Left renal cortex interstitium (tissue), 4 donors: ENCODE data around the gene GLT8D1. TPM values are rescaled to one million over a fixed set of nuclear protein-coding genes. Genes with fewer than 3 reads are reported as not detected.

ENCODE experiments used
- DNase-seq, 4 donors: peaks; one replicate each; pipeline ENCODE4 v3.0.0-alpha.2; 2013; ENCODE audit warnings: low read depth in 4 of 4, low spot score in 2 of 4, missing footprints in 1 of 4
- polyA plus RNA-seq, 4 donors: library from polyadenylated mRNA; unstranded; fragments of 120-200 nt; gene quantifications; one replicate each; pipeline ENCODE4 v1.2.1, GENCODE V29; 2013; ENCODE audit not compliant: insufficient read length in 4 of 4

GLT8D1 gene
- polyA plus RNA-seq, 4 donors: 113 to 142 (median 125) TPM

- peak in 1 of 4 donors; percentile 10 for DNase-seq
Observed at GRCh38 chr3:52714335-52715302, 9.0 kb upstream of the GLT8D1 start.

GRCh38 chr3:52712291-52713212 is 7.0 kb upstream of the GLT8D1 start:
- DNase-seq: no peak

- DNase-seq: no peak
Observed at GRCh38 chr3:52710512-52710911, 4.9 kb upstream of the GLT8D1 start.

- DNase-seq: no peak
Observed at GRCh38 chr3:52707585-52707984, 2.0 kb upstream of the GLT8D1 start.

- no peak for DNase-seq
Observed at GRCh38 chr3:52705438-52705687, 228 bp downstream of the GLT8D1 start.

- DNase-seq: no peak
Observed at GRCh38 chr3:52704611-52705437, 767 bp downstream of the GLT8D1 start.

GRCh38 chr3:52703341-52703740 is 2.2 kb downstream of the GLT8D1 start:
- no peak for DNase-seq

GRCh38 chr3:52697632-52697965 is 8.0 kb downstream of the GLT8D1 start:
- no peak for DNase-seq

- no peak for DNase-seq
Observed at GRCh38 chr3:52696830-52697631, 8.6 kb downstream of the GLT8D1 start.

- DNase-seq: no peak
Observed at GRCh38 chr3:52695798-52696671, 9.6 kb downstream of the GLT8D1 start.

- DNase-seq: no peak
Observed at GRCh38 chr3:52694528-52695189, 10.9 kb downstream of the GLT8D1 start.

GRCh38 chr3:52693071-52693470 is 12.5 kb downstream of the GLT8D1 start:
- no peak for DNase-seq

GRCh38 chr3:52690560-52690959 is 15.0 kb downstream of the GLT8D1 start:
- DNase-seq: no peak

- no peak for DNase-seq
Observed at GRCh38 chr3:52689151-52689550, 16.4 kb downstream of the GLT8D1 start.

- DNase-seq: no peak
Observed at GRCh38 chr3:52688266-52688665, 17.3 kb downstream of the GLT8D1 start.

- peak; percentile 81 to 90 (median 85) for DNase-seq
Observed at GRCh38 chr3:52685709-52686691, 19.6 kb downstream of the GLT8D1 start, which contains the start of the genes GNL3 and PBRM1. Gene GNL3, plus strand, starts transcription at chr3:52686032. Its CDS starts 61 bp downstream, at chr3:52686093. Gene PBRM1, minus strand, starts transcription at chr3:52685913.

GRCh38 chr3:52685285-52685708 is 20.3 kb downstream of the GLT8D1 start:
- DNase-seq: peak in 2 of 4 donors; percentile 26 to 41
